Esophagus muscularis mucosa (tissue), 4 donors: ENCODE results near the gene SLC44A5. TPM values are rescaled to one million over a fixed set of nuclear protein-coding genes. Genes with fewer than 3 reads are reported as not detected.

ENCODE experiments used
- DNase-seq: peaks from one replicate; pipeline ENCODE4 v3.0.0-alpha.2; 2017; ENCODE audit errors: extremely low spot score
- H3K27ac ChIP-seq, 4 donors: fragments of 200-600 bp; sonication (generic); replicated peaks in 1 of 4; 1 replicate in 3 of 4; 2 replicates in 1 of 4; pipeline ENCODE4 v1.5.1; 2016 to 2019; ENCODE audit warnings: mild to moderate bottlenecking in 1 of 4
- H3K27me3 ChIP-seq, 4 donors: fragments of 200-600 bp; sonication (generic); one replicate each; pipeline versions ENCODE4 v1.5.1 to v1.6.0; 2016 to 2019
- H3K36me3 ChIP-seq, 4 donors: fragments of 200-600 bp; sonication (generic); one replicate each; pipeline ENCODE4 v1.5.1; 2016 to 2019
- H3K4me1 ChIP-seq, 4 donors: fragments of 200-600 bp; sonication (generic); one replicate each; pipeline ENCODE4 v1.5.1; 2016 to 2019
- H3K4me3 ChIP-seq, 4 donors: fragments of 200-600 bp; sonication (generic); 1 replicate in 2 of 4; 2 replicates in 2 of 4; pipeline ENCODE4 v1.5.1; 2016 to 2019; ENCODE audit warnings: mild to moderate bottlenecking in 4 of 4, moderate library complexity in 1 of 4
- H3K9me3 ChIP-seq, 4 donors: fragments of 200-600 bp; sonication (generic); 1 replicate in 3 of 4; 2 replicates in 1 of 4; pipeline ENCODE4 v1.5.1; 2016 to 2019
- CTCF ChIP-seq, 3 experiments: fragments of 200-600 bp in 2 of 3; fragments of 450-650 bp in 1 of 3; sonication (generic) in 2 of 3; IDR thresholded peaks; one replicate each; pipeline ENCODE4 v1.5.1; 2017 to 2019; ENCODE audit warnings: antibody characterized with exemption in 3 of 3, mild to moderate bottlenecking in 2 of 3, moderate library complexity in 1 of 3
- EP300 ChIP-seq: sonication (generic); formaldehyde crosslinking; IDR thresholded peaks from one replicate; pipeline ENCODE4 v1.6.1; 2017; ENCODE audit warnings: antibody characterized with exemption
- POLR2A ChIP-seq: fragments of 450-650 bp; IDR thresholded peaks from one replicate; pipeline ENCODE4 v1.6.1; 2017; ENCODE audit warnings: antibody characterized with exemption, moderate library complexity, mild to moderate bottlenecking, low read depth
- POLR2AphosphoS5 ChIP-seq, 2 donors: sonication (generic); formaldehyde crosslinking; IDR thresholded peaks; one replicate each; pipeline ENCODE4 v1.6.1; 2017; ENCODE audit warnings: antibody characterized with exemption in 2 of 2
- WGBS: methylation state at CpG from one replicate; pipeline ENCODE4 v1.1.5; 2018; 5-methylcytosine and 5-hydroxymethylcytosine counted together
- intact Hi-C: fragments of 100-400 bp; cut with DNase I; formaldehyde crosslinking; loops from one replicate; pipeline ENCODE4 v1.15.1; 2023
- total RNA-seq, 4 donors: library from RNA; depleted of rRNA; stranded (reverse); fragments of >200 nt; gene quantifications; one replicate each; pipeline versions ENCODE4 v1.1.0 to v1.2.1, GENCODE V29; 2016

Gene SLC44A5
- total RNA-seq, 4 donors from 2014 or later = 0.17 to 0.71 (median 0.23) TPM; not detected in 1

DNA sequence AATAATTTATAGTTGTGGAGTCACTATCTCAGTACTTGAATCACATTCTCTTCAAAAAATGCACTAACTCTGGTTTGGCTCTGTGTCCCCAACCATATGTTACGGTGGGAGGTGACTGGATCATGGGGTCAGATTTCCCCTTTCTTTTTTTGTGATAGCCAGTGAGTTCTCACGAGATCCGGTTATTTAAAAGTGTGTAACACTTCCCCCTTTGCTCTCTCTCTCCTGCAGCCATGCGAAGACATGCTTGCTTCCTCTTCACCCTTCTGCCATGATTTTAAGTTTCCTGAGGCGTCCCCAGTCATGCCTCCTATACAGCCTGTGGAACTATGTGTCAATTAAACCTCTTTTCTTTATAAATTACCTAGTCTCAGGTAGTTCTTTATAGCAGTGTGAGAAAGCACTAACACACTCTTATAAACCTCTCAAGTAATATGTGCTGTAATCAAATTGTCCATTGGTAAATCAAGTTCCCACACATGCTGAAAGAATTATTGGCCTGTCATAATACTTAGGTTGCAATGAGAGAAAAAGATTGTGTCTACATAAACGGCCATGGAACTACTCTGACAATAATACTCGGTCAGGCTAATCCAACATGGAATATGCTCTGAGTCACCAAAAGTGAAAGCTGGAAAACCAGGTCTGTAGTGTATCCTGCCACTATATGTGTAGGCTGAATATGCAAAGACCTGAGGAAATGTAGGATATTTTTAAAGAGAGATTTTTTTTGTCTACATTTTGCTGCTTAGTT lies 107.5 kb downstream of the SLC44A5 start:
- no peaks in the 10 kb centered on the region for H3K36me3 ChIP-seq
- H3K27ac ChIP-seq = peak overlapping the region in 1 of 4 donors; percentile 6
- H3K9me3 ChIP-seq = no peaks in the 10 kb centered on the region
- H3K27me3 ChIP-seq = no peaks in the 10 kb centered on the region
- peaks cover 0 to 14% (median 6%) of the 10 kb centered on the region in 4 donors for H3K4me1 ChIP-seq
- WGBS = 61% methylated on average over 7 of the region's 7 CpGs
- no peak for TF ChIP-seq CTCF (IDR thresholded peaks at IDR 0.05)
- TF ChIP-seq EP300 = no peak
- no peak for TF ChIP-seq POLR2A
- TF ChIP-seq POLR2AphosphoS5 (IDR thresholded peaks at IDR 0.05) = no peak
- H3K4me3 ChIP-seq = no peak overlapping the region
- no peak for DNase-seq
- intact Hi-C loops = no loop called here

- H3K4me1 ChIP-seq = peaks cover 0 to 14% (median 6%) of the 10 kb centered on the region in 4 donors
- peak overlapping the region in 1 of 4 donors; percentile 6 for H3K27ac ChIP-seq
- intact Hi-C loops = no loop called here
- H3K36me3 ChIP-seq = no peaks in the 10 kb centered on the region
- WGBS = 54% methylated on average over 5 of the region's 5 CpGs
- no peak for DNase-seq
- no peaks in the 10 kb centered on the region for H3K9me3 ChIP-seq
- no peaks in the 10 kb centered on the region for H3K27me3 ChIP-seq
- TF ChIP-seq POLR2A = no peak
- TF ChIP-seq POLR2AphosphoS5 (IDR thresholded peaks at IDR 0.05) = no peak
- no peak for TF ChIP-seq EP300
- TF ChIP-seq CTCF (IDR thresholded peaks at IDR 0.05) = no peak
- H3K4me3 ChIP-seq = no peak overlapping the region
Measured at GRCh38 chr1:75502776-75503175, 108.1 kb downstream of the SLC44A5 start.

DNA sequence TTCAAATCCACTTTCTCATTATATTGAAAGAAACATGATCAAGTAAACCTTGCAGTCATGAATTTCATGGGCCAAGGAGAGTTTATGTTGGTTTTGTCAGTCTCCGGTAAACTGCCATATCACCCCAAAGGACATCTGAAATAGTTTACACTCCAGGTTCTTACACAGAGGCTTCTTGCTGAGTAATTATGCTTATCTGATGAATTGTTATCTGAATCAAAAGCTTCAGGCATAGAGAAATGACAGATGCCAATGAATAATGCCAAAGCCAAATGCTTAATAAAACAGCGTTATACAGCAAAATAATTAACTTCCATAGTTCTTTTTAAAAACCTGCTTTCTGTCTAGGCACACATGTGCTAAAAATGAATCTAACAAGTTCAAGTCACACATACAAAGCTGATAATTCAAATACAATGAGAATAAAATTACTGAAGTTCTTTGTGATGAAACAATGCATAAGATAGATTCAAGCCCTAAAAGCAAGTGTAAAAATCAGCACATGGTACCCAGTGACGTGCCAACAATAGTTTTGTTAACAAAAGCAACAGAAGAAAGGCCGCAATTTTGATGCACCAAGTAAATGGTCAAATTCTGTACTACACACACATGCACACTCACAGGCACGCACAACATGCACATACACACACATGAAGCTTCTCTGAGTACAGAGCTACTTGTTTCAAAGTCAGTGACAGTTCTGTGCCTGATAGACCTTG lies 109.2 kb downstream of the SLC44A5 start:
- Histone ChIP-seq H3K36me3 (no peaks in the 10 kb centered on the region), H3K4me3 (no peak overlapping the region), H3K4me1 (peaks cover 0 to 14% (median 6%) of the 10 kb centered on the region in 4 donors), H3K9me3 (no peaks in the 10 kb centered on the region), H3K27ac (no peak overlapping the region), H3K27me3 (no peaks in the 10 kb centered on the region)
- TF ChIP-seq POLR2A (no peak), EP300 (no peak), POLR2AphosphoS5 (IDR thresholded peaks at IDR 0.05) (no peak), CTCF (IDR thresholded peaks at IDR 0.05) (no peak)
- intact Hi-C loops = no loop called here
- no peak for DNase-seq
- WGBS = 89% methylated on average over 5 of the region's 5 CpGs

GRCh38 chr1:75492011-75492410 lies 118.9 kb downstream of the SLC44A5 start:
- no peak overlapping the region for H3K27ac ChIP-seq
- H3K9me3 ChIP-seq = no peaks in the 10 kb centered on the region
- no peak overlapping the region for H3K4me3 ChIP-seq
- H3K36me3 ChIP-seq = no peaks in the 10 kb centered on the region
- TF ChIP-seq CTCF (IDR thresholded peaks at IDR 0.05) (no peak), EP300 (no peak), POLR2A (no peak), POLR2AphosphoS5 (IDR thresholded peaks at IDR 0.05) (no peak)
- intact Hi-C loops = no loop called here
- no peak for DNase-seq
- no peaks in the 10 kb centered on the region for H3K27me3 ChIP-seq
- WGBS = 39% methylated on average over 1 of the region's 1 CpG
- H3K4me1 ChIP-seq = no peaks in the 10 kb centered on the region
